ENCODE results near the gene CHRNB1. TPM values are rescaled to one million over a fixed set of nuclear protein-coding genes. Genes with fewer than 3 reads are reported as not detected.

Gene CHRNB1
- total RNA-seq, 1 donor from 2014 or later = 16.4 TPM

DNA sequence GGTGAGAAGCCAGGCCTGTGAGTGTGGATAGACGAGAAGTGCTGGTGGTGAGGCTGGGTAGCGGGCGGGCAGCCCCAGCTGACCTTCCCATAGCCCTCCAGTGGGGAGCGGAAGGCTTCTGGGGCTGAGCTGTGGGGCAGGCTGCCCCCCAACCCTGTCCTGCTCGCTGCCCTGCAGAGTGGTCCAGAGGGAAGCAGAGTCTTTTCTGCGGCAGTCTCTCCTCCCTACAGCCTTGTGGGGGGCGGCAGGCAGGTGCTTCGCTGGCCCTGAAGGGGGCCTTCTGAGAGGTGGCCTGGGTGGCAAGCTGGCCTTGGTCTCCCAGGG lies 33.5 kb upstream of the CHRNB1 start:
- H3K4me1 Mint-ChIP-seq (ENCODE audit: unreplicated experiment) = peaks cover 12% of the 10 kb centered on the region
- H3K27ac Mint-ChIP-seq = no peak overlapping the region
- no peaks in the 10 kb centered on the region for H3K27me3 Mint-ChIP-seq
- TF ChIP-seq, protein P1, sequence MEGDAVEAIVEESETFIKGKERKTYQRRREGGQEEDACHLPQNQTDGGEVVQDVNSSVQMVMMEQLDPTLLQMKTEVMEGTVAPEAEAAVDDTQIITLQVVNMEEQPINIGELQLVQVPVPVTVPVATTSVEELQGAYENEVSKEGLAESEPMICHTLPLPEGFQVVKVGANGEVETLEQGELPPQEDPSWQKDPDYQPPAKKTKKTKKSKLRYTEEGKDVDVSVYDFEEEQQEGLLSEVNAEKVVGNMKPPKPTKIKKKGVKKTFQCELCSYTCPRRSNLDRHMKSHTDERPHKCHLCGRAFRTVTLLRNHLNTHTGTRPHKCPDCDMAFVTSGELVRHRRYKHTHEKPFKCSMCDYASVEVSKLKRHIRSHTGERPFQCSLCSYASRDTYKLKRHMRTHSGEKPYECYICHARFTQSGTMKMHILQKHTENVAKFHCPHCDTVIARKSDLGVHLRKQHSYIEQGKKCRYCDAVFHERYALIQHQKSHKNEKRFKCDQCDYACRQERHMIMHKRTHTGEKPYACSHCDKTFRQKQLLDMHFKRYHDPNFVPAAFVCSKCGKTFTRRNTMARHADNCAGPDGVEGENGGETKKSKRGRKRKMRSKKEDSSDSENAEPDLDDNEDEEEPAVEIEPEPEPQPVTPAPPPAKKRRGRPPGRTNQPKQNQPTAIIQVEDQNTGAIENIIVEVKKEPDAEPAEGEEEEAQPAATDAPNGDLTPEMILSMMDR (conservative IDR thresholded peaks at IDR 0.05) = no peak
- no peak overlapping the region for H3K4me3 Mint-ChIP-seq
- peaks cover 17% of the 10 kb centered on the region for H3K36me3 Mint-ChIP-seq
- H3K9me3 Mint-ChIP-seq = no peaks in the 10 kb centered on the region
- no peak for DNase-seq (ENCODE audit: extremely low spot score, unreplicated experiment)

DNA sequence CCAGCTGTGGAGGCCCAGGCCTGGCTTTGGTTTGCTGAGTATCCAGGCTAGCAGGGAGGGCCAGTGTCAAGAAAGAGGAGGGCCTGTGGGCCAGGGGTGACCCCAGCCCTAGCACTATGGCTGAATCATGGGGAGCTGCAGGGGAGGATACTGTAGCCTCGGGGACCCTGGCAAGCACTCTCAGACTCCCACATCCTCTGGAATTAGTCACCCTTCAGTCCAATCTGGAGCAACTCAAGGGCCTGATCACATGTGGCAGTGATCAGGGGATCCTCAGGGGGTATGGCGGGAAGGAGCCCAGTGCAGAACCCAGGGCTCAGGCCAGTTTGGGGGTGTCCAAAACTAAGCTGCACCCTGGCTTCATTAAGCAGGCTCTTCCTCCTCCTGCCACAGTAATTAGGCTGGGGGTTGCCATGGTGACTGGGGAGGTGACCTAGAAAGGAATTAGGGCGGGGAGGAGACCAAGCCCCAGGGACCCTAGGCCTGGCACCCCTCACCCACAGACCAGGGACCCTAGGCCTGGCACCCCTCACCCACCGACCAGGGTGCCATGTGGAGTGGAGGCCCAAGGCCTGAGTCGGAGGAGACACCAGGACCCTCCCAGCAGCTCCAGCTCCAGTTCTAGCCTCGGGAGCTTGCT lies 31.4 kb upstream of the CHRNB1 start:
- Mint-ChIP-seq H3K27ac (no peak overlapping the region), H3K36me3 (peaks cover 21% of the 10 kb centered on the region), H3K4me3 (no peak overlapping the region), H3K4me1 (ENCODE audit: unreplicated experiment) (peaks cover 12% of the 10 kb centered on the region), H3K9me3 (no peaks in the 10 kb centered on the region), H3K27me3 (no peaks in the 10 kb centered on the region)
- DNase-seq (ENCODE audit: extremely low spot score, unreplicated experiment) = no peak
- TF ChIP-seq, protein P1 (conservative IDR thresholded peaks at IDR 0.05) = no peak

DNA sequence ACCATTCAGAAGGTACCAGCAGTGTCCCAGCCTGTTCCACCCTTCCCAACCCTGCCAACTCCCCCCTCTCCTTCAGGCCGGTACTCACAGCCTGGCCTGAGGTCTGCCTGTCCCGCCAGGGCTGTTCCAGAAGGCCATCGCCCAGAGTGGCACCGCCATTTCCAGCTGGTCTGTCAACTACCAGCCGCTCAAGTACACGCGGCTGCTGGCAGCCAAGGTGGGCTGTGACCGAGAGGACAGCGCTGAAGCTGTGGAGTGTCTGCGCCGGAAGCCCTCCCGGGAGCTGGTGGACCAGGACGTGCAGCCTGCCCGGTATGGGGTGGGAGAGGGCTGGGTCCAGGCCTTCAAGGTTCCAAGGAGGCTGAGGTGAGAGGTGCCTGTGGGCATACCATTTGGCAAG lies 30.0 kb upstream of the CHRNB1 start:
- TF ChIP-seq, protein P1 (conservative IDR thresholded peaks at IDR 0.05) = no peak

DNA sequence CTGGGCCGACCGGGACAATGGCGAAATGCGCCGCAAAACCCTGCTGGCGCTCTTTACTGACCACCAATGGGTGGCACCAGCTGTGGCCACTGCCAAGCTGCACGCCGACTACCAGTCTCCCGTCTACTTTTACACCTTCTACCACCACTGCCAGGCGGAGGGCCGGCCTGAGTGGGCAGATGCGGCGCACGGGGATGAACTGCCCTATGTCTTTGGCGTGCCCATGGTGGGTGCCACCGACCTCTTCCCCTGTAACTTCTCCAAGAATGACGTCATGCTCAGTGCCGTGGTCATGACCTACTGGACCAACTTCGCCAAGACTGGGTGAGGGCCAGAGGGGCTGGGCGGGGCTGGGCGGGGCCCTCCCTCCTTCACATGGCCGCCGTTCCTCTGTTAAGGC lies 29.1 kb upstream of the CHRNB1 start:
- Mint-ChIP-seq H3K9me3 (no peaks in the 10 kb centered on the region), H3K4me1 (ENCODE audit: unreplicated experiment) (peaks cover 24% of the 10 kb centered on the region)

More for the DNA sequence above, 30.0 kb upstream of the CHRNB1 start:
- no peak overlapping the region for H3K27ac Mint-ChIP-seq
- peaks cover 23% of the 10 kb centered on the region for H3K4me1 Mint-ChIP-seq (ENCODE audit: unreplicated experiment)
- H3K4me3 Mint-ChIP-seq = no peak overlapping the region
- DNase-seq (ENCODE audit: extremely low spot score, unreplicated experiment) = no peak
- H3K27me3 Mint-ChIP-seq = no peaks in the 10 kb centered on the region
- H3K9me3 Mint-ChIP-seq = no peaks in the 10 kb centered on the region
- H3K36me3 Mint-ChIP-seq = peaks cover 13% of the 10 kb centered on the region

DNA sequence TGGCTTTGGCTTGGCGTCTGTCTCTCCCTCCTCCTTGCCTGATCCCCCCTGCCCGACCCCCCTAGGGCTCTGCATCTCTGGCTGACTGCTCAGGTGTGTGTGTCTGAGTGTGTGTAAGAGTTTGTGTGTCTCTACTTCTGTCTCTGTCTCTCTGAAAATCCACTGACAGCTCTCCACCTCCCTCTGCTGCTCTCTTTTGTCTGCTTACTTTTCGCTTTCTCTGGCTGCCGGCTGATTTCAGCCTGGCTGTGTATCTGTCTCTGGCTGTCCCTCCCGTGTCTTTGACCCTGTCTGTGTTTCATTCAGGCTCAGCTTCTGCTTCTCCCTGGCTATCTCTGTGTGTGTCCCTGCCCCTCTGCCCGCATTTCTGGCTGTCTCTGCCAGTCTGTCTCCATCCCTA lies 28.5 kb upstream of the CHRNB1 start:
- no peaks in the 10 kb centered on the region for H3K27me3 Mint-ChIP-seq
- no peak overlapping the region for H3K4me3 Mint-ChIP-seq
- H3K27ac Mint-ChIP-seq = no peak overlapping the region
- TF ChIP-seq, protein P1 (conservative IDR thresholded peaks at IDR 0.05) = no peak
- no peaks in the 10 kb centered on the region for H3K9me3 Mint-ChIP-seq
- peaks cover 9% of the 10 kb centered on the region for H3K36me3 Mint-ChIP-seq
- peaks cover 24% of the 10 kb centered on the region for H3K4me1 Mint-ChIP-seq (ENCODE audit: unreplicated experiment)
- no peak for DNase-seq (ENCODE audit: extremely low spot score, unreplicated experiment)

More for the DNA sequence above, 29.1 kb upstream of the CHRNB1 start:
- TF ChIP-seq, protein P1 (conservative IDR thresholded peaks at IDR 0.05) = no peak
- H3K36me3 Mint-ChIP-seq = peaks cover 9% of the 10 kb centered on the region
- H3K4me3 Mint-ChIP-seq = no peak overlapping the region
- no peak overlapping the region for H3K27ac Mint-ChIP-seq
- no peaks in the 10 kb centered on the region for H3K27me3 Mint-ChIP-seq
- no peak for DNase-seq (ENCODE audit: extremely low spot score, unreplicated experiment)
